GM19328 (cell line): ENCODE results near the gene SPTLC2.
A peak's percentile ranks its signal among the peaks of the same experiment; 100 is the strongest.
"Not testable (repeated sequence)": the region's sequence is repeated elsewhere in the genome, so short reads cannot be mapped to it uniquely, and the experiment has no call there.

Experiments used
- ATAC-seq: cut with Tn5 transposase; IDR thresholded peaks from one replicate; pipeline ENCODE4 v1.9.1; 2021; ENCODE audit warnings: mild to moderate bottlenecking, moderate library complexity; ENCODE audit not compliant: unreplicated experiment

SPTLC2 gene, protein sequence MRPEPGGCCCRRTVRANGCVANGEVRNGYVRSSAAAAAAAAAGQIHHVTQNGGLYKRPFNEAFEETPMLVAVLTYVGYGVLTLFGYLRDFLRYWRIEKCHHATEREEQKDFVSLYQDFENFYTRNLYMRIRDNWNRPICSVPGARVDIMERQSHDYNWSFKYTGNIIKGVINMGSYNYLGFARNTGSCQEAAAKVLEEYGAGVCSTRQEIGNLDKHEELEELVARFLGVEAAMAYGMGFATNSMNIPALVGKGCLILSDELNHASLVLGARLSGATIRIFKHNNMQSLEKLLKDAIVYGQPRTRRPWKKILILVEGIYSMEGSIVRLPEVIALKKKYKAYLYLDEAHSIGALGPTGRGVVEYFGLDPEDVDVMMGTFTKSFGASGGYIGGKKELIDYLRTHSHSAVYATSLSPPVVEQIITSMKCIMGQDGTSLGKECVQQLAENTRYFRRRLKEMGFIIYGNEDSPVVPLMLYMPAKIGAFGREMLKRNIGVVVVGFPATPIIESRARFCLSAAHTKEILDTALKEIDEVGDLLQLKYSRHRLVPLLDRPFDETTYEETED

GRCh38 chr14:77616454-77617229, at the start of gene SPTLC2:
Gene SPTLC2 (minus strand): TSS chr14:77616637. CDS start chr14:77616579, 58 bp downstream.
- peak; percentile 96 for ATAC-seq

DNA sequence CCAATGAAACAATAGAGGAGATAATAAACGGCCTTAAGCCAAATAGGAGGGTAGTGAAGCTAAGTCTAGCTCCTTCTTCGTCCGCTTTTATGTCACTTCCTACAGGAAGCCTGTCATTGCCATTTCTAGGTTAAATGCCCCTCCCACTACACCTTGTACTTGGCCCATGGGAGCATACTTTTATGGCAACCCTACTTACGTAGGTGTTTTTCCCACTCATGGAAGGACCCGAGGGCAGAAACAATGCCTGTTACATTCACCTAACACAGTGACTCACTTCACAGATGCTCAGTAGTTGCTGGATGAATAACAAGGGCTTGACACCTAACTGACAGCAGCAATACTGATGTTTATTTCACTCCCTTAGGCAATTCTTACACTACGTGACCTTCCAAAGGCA, 46.9 kb upstream of the SPTLC2 start:
- ATAC-seq: no peak

DNA sequence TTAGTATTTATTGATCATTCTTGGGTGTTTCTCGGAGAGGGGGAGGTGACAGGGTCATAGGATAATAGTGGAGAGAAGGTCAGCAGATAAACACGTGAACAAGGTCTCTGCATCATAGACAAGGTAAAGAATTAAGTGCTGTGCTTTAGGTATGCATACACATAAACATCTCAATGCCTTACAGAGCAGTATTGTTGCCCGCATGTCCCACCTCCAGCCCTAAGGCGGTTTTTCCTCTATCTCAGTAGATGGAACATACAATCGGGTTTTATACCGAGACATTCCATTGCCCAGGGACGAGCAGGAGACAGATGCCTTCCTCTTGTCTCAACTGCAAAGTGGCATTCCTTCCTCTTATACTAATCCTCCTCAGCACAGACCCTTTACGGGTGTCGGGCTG, 45.1 kb upstream of the SPTLC2 start:
- not testable (repeated sequence) for ATAC-seq

GRCh38 chr14:77660754-77661153, 44.3 kb upstream of the SPTLC2 start:
- ATAC-seq: no peak

GRCh38 chr14:77659831-77660230, 43.4 kb upstream of the SPTLC2 start:
- ATAC-seq: no peak

DNA sequence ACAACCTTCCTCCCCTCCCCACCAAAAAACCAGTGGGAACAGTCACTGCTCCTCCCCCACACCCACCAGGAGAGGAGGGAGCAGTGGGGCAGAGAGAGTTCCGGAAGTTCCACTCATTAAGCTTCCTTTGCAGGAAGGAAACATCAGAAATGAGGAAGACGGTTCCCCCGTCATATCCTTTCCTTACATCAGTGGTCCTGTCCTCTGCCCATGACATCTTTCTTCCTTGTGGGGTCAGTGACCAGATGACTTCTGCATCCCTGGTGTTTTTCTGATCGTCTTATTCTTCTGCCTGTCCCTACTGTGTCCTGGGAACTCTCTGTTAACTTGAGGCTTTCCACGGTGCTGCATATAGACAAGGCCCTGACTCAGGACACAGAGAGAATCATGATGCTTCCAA, 40.8 kb upstream of the SPTLC2 start:
- no peak for ATAC-seq

DNA sequence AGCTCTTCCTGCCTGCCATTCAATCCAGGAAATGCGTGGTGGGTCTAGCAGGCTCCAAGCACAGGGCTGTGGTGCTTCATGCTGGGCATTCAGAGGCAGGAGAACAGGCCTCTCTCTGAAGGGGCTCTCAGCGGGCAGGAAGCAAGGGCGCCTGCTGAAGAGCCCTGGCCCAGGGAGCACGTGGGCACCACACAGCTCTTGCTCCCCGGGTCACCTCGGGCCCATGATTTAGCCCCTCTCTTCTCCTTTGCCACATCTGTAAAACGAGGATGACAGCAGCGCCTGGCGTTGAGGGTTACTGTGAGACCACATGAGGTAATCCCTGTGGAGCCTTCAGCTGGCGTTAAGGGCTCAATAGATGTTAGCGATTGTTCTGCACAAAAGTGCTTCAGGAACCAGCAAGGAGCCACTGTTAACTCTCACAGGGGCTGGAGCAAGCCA, 37.6 kb upstream of the SPTLC2 start:
- ATAC-seq: no peak

- no peak for ATAC-seq
These were observed 32.9 kb upstream of the SPTLC2 start for GRCh38 chr14:77649326-77649725.

DNA sequence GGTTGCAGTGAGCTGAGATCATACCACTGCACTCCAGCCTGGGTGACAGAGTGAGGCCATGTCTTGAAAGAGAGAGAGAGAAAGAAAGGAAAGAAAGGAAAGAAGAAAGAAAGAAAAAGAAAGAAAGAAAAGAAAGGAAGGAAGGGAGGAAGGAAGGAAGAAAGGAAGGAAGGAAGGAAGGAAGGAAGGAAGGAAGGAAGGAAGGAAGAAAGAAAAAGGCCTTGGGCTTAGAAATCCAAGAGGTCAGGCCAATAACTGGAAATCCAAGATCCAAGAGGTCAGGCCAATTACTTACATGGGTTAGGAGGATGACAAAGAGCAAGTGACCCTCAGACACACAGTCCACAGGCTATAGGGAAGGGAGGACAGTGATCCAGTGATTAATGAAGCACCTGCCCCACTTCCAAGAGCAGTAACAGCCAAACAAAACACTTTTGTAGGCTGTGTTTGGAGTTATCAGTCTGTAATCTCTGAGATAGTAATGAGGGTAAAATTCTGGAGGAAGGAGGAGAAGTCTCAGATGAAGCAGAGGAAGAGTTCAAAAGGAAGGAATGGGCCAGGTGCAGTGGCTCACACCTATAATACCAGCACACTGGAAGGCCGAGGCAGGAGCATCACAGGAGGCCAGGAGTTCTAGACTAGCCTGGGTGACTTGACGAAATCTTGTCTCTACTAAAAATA, 32.2 kb upstream of the SPTLC2 start:
- no peak for ATAC-seq

DNA sequence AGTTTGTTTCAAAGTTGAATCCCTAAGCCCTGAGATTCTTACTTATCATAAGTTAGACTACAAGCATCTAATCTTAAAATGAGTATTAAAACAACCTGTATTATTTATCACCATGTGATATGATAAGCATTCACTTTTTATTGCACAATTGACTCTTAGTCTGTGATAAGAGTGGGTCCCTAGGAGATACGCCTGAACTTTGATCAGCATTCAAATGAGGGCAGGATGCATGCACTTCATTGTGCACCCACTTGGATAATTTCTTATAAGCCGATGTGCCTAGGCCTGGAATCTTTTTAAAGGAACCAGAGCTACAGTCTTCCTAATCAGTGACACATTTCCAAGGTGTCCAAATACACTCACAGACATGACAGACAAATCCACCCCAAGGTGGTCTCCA, 31.4 kb upstream of the SPTLC2 start:
- no peak for ATAC-seq

DNA sequence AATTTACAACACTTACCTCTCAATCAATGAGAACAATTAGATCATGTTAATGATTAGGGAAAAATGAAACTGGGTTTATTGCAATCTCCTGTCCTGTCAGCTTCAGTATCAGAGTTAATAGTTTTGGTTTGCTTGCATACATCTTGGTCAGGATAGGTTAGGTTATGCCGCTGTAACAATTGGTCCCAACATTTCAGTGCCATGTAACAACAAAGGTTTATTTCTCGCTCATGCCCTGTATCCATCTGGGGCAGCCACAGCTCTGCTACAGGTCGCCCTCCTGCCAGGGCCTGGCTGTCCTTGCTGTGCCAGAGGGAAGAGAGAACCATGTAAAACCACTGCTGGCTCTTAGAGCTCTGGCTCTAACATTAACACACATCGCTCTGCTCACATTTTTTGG, 30.5 kb upstream of the SPTLC2 start:
- no peak for ATAC-seq

DNA sequence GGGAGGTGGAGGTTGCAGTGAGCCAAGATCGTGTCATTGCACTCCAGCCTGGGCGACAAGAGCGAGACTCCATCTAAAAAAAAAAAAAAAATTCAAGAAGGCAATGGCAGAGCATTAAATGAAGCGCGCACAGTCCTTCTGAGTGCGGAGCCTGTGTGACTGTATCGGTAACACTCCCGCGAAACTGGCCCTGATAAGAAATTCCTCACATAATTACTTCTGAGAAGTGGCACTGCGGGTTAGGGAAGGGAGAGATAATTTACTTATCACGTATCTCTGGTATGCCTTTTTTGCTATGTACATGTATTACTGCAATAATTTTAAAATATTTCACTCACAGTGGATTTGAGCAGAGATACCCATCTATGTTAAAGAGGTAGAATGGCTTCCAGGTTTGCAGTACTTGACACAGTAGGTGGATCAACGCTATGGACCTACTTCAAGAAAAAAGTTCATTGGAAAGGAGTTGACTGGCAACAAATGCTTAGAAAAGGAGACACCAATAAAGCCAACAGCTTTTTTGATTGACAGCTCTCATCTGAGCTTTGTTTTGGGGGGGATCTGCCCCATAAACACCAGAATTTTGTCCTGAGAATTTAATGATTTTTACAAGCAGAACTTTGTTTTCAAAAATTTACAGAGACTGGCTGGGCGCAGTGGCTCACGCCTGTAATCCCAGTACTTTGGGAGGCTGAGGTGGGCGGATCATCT, 29.2 kb upstream of the SPTLC2 start:
- no peak for ATAC-seq

DNA sequence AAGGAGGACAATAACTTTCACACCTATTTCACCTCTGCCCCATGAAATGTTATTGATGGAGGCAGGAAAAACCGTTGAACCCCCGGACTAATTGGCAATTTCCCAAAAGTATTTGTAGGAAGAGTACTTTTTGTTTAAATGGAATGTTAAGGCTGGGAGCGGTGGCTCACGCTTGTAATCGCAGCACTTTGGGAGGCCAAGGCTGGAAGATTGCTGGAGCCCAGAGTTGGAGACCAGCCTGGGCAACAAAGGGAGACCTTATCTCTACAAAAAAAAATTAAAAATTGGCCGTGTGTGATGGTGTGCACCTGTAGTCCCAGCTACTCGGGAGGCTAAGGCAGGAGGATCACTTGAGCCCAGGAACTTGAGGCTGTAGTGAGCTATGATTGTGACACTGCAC, 26.0 kb upstream of the SPTLC2 start:
- ATAC-seq: no peak

GRCh38 chr14:77641534-77642341, 25.3 kb upstream of the SPTLC2 start:
- ATAC-seq: peak; percentile 72

DNA sequence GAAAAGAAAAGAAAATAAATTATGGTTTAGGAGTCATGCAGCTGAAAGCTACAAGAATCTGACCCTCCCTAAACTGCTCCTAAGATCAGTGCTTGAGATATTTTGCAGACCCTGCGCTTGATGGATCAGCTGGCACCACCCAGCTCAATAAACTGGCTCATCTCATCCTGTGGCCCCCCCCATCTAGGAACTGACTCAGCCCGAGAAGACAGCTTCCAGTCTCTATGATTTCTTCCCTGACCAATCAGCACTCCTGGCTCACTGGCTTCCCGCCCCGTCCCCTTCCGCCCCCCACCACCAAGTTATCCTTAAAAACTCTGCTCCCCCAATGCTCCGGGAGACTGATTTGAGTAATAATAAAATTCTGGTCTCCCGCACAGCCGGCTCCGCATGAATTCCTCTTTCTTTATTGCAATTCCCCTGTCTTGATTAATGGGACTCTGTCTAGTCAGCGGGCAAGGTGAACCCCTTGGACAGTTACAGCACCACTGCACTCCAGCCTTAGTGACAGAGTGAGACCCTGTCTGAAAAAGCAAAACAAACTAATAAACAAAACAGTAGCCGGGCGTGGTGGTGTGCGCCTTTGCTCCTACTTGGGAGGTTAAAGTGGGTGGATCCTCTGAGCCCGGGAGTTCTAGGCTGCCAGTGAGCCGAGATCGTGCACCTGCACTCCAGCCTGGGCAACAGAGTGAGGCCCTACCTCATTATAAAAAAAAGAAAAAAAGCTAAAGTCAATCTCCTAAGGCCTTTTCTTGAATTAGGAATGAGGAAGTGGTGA, 24.5 kb upstream of the SPTLC2 start:
- no peak for ATAC-seq

- no peak for ATAC-seq
These were observed 22.3 kb upstream of the SPTLC2 start for GRCh38 chr14:77638771-77639171.

GRCh38 chr14:77635869-77636268, 19.4 kb upstream of the SPTLC2 start:
- ATAC-seq: not testable (repeated sequence)

- ATAC-seq: not testable (repeated sequence)
These were observed 19.0 kb upstream of the SPTLC2 start for GRCh38 chr14:77635466-77635865.

DNA sequence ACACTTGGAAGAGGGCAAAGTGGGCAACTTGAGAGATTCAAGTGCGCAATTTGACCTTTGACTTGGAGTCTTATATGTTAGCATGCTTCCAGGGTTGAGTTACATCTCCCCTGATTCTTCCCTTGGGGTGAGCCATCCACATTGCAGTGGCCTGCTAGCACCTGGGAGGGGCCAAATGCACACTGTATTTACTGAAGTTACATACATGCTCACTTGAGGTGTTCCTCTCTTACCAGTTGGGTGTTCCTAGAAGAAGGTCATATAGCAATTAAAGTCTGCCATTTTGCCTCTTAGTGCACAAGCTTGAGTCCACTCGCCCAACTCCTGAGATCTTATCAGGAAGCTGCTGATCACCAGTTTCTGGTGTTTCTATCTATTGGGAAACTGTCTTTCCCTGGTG, 13.7 kb upstream of the SPTLC2 start:
- no peak for ATAC-seq
